Type B pancreatic cell (in vitro differentiated cells): ENCODE data around the gene PDE9A. TPM values are rescaled to one million over a fixed set of nuclear protein-coding genes. Genes with fewer than 3 reads are reported as not detected.

ENCODE experiments used
- DNase-seq: peaks from one replicate; pipeline ENCODE4 v3.0.0; 2021; ENCODE audit warnings: mixed read lengths; ENCODE audit not compliant: unreplicated experiment; ENCODE audit errors: extremely low spot score
- H3K27ac Mint-ChIP-seq: 2 replicates; pipeline ENCODE4 v1.8.0; 2021; ENCODE audit warnings: mild to moderate bottlenecking, mixed read lengths
- H3K27me3 Mint-ChIP-seq: 2 replicates; pipeline ENCODE4 v1.8.0; 2021; ENCODE audit warnings: mixed read lengths
- H3K36me3 Mint-ChIP-seq: 2 replicates; pipeline ENCODE4 v1.8.0; 2021; ENCODE audit warnings: mixed read lengths
- H3K4me1 Mint-ChIP-seq: one replicate; pipeline ENCODE4 v1.8.0; 2021; ENCODE audit warnings: mixed read lengths; ENCODE audit not compliant: unreplicated experiment
- H3K4me3 Mint-ChIP-seq: 2 replicates; pipeline ENCODE4 v1.8.0; 2021; ENCODE audit warnings: mild to moderate bottlenecking, mixed read lengths
- H3K9me3 Mint-ChIP-seq: 2 replicates; pipeline ENCODE4 v1.8.0; 2021; ENCODE audit warnings: mixed read lengths
- total RNA-seq: library from RNA; stranded (reverse); gene quantifications from 2 replicates; pipeline ENCODE4 v1.2.1, GENCODE V29; 2021; ENCODE audit warnings: low replicate concordance
- TF ChIP-seq, protein P1 (sequence below): fragments of 200-600 bp; sonication (generic); conservative IDR thresholded peaks from 2 replicates; pipeline ENCODE4 v1.5.0; 2021; ENCODE audit warnings: antibody characterized with exemption, mild to moderate bottlenecking

PDE9A gene
- total RNA-seq, 1 donor from 2014 or later, result 18.6 TPM

- H3K4me1 Mint-ChIP-seq, result no peaks in the 10 kb centered on the region
- peaks cover 3% of the 10 kb centered on the region for H3K36me3 Mint-ChIP-seq
- no peak overlapping the region for H3K27ac Mint-ChIP-seq
- H3K4me3 Mint-ChIP-seq, result no peak overlapping the region
- no peaks in the 10 kb centered on the region for H3K27me3 Mint-ChIP-seq
- H3K9me3 Mint-ChIP-seq, result no peaks in the 10 kb centered on the region
- no peak for DNase-seq
- TF ChIP-seq, protein P1, sequence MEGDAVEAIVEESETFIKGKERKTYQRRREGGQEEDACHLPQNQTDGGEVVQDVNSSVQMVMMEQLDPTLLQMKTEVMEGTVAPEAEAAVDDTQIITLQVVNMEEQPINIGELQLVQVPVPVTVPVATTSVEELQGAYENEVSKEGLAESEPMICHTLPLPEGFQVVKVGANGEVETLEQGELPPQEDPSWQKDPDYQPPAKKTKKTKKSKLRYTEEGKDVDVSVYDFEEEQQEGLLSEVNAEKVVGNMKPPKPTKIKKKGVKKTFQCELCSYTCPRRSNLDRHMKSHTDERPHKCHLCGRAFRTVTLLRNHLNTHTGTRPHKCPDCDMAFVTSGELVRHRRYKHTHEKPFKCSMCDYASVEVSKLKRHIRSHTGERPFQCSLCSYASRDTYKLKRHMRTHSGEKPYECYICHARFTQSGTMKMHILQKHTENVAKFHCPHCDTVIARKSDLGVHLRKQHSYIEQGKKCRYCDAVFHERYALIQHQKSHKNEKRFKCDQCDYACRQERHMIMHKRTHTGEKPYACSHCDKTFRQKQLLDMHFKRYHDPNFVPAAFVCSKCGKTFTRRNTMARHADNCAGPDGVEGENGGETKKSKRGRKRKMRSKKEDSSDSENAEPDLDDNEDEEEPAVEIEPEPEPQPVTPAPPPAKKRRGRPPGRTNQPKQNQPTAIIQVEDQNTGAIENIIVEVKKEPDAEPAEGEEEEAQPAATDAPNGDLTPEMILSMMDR, result no peak
Observed at GRCh38 chr21:42691901-42692559, 38.6 kb downstream of the PDE9A start.

DNA sequence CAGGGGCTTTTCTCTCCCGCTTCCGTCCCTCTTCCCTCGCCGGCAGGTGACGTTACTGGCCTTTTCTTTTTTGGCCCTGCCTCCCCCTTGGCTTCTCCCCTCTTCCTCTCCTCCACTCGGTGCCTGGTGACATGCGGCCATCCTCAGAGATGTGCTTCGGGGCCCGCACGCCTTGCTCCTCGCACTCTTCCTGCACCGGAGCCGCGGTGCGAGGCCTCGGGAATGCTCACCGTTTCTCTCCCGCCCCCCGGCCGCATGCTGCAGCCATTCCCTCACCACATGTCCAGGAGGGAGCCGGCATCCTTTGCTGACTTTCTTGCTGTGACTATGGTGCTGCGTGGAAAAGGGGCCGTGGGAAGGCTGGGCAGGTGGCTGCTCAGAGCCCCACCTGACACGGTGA, 39.3 kb downstream of the PDE9A start:
- TF ChIP-seq, protein P1, result no peak
- no peaks in the 10 kb centered on the region for H3K27me3 Mint-ChIP-seq
- no peak overlapping the region for H3K27ac Mint-ChIP-seq
- H3K4me3 Mint-ChIP-seq, result no peak overlapping the region
- no peak for DNase-seq
- no peaks in the 10 kb centered on the region for H3K4me1 Mint-ChIP-seq
- no peaks in the 10 kb centered on the region for H3K9me3 Mint-ChIP-seq
- peaks cover 7% of the 10 kb centered on the region for H3K36me3 Mint-ChIP-seq

GRCh38 chr21:42694751-42695696, 41.6 kb downstream of the PDE9A start:
- H3K27ac Mint-ChIP-seq, result no peak overlapping the region
- TF ChIP-seq, protein P1, result no peak
- H3K9me3 Mint-ChIP-seq, result no peaks in the 10 kb centered on the region
- no peak overlapping the region for H3K4me3 Mint-ChIP-seq
- DNase-seq, result no peak
- H3K27me3 Mint-ChIP-seq, result no peaks in the 10 kb centered on the region
- H3K4me1 Mint-ChIP-seq, result no peaks in the 10 kb centered on the region
- peaks cover 7% of the 10 kb centered on the region for H3K36me3 Mint-ChIP-seq

GRCh38 chr21:42695697-42696380, 42.4 kb downstream of the PDE9A start:
- Mint-ChIP-seq H3K36me3 (peaks cover 13% of the 10 kb centered on the region), H3K9me3 (no peaks in the 10 kb centered on the region), H3K27ac (no peak overlapping the region), H3K4me1 (no peaks in the 10 kb centered on the region), H3K4me3 (no peak overlapping the region), H3K27me3 (no peaks in the 10 kb centered on the region)
- TF ChIP-seq, protein P1, result no peak
- DNase-seq, result no peak

DNA sequence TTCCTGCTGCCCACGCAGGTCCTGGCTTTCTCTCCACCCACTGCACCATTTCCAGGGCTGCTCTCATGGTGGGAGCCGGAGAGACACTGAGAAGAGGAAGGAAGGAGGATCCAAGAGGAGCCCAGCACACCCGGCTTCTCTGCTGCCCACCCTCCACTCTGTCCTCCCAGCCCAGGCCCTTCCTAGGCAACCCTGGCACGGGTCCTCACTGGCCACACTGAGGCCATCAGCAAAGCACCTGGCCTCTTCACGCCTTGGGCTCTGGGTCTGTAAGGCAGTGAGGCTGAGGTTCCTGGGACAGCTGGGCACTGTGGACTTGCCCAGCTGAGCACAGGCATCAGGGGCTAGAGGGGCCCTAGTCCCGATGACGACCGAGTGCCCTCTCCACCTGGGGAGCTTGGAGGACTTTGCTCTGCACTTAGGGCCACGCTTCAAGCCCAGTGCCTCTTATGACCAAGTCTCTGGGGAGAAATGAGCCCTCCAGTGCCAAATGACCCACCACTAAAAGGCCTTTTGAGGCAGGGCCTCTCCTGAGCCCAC, 43.1 kb downstream of the PDE9A start:
- TF ChIP-seq, protein P1, result no peak
- Mint-ChIP-seq H3K36me3 (peaks cover 19% of the 10 kb centered on the region), H3K9me3 (no peaks in the 10 kb centered on the region), H3K27me3 (no peaks in the 10 kb centered on the region), H3K4me3 (no peak overlapping the region), H3K4me1 (no peaks in the 10 kb centered on the region), H3K27ac (no peak overlapping the region)
- no peak for DNase-seq
